ENCODE measurements around the gene SLC27A4. TPM values are rescaled to one million over a fixed set of nuclear protein-coding genes. Genes with fewer than 3 reads are reported as not detected.

Gene SLC27A4
- total and polyA plus RNA-seq, 9 donors, result 4.8 to 22.4 (median 10.8) TPM

- intact Hi-C loops (cut with DNase I), result loop anchor here in 1 of 4 donors (5.0 kb wide), 1 partner anchor 47 kb away; the partner anchor contains the start of genes GOLGA2 and SWI5
These were observed 15.9 kb upstream of the SLC27A4 start for GRCh38 chr9:128324401-128324800.

DNA sequence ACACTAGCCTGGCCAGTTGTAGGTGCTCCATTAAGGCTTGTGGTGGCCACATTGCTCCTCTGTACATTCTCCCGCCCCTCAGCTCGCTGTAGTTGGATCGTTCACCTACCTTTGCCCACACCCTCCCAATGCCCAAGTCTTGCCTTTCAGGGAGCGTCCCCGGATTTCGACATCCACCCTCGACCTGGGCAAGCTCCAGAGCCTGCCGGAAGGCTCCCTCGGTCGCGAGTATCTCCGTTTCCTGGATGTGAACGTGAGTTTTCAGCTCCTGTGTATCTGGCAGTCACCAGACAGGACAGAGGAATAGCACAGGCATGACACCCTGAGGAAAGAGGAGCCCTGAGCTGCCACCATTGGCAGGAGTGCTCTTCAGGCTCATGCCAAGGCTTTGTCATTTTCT lies 14.7 kb upstream of the SLC27A4 start:
- H3K36me3 ChIP-seq, result no peaks in the 10 kb centered on the region
- H3K4me1 ChIP-seq (ENCODE audit: insufficient read depth), result peaks cover 8% of the 10 kb centered on the region
- H3K9me3 ChIP-seq, result no peaks in the 10 kb centered on the region
- H3K27ac ChIP-seq, result no peak overlapping the region
- TF ChIP-seq CTCF (IDR thresholded peaks at IDR 0.05) (no peak), POLR2A (IDR thresholded peaks at IDR 0.05) (no peak), EP300 (IDR thresholded peaks at IDR 0.05) (no peak)
- H3K4me3 ChIP-seq, result no peak overlapping the region
- no peaks in the 10 kb centered on the region for H3K27me3 ChIP-seq
- DNase-seq, result no peak
- intact Hi-C loops (cut with DNase I), result no loop called here
- 87 to 91% (median 87%) methylated on average over 13 of the region's 13 CpGs for WGBS, 3 donors

More at GRCh38 chr9:128324401-128324800, 15.9 kb upstream of the SLC27A4 start:
- TF ChIP-seq EP300 (IDR thresholded peaks at IDR 0.05) (no peak), CTCF (IDR thresholded peaks at IDR 0.05) (no peak), POLR2A (IDR thresholded peaks at IDR 0.05) (no peak)
- 79 to 95% (median 83%) methylated on average over 1 of the region's 1 CpG for WGBS, 3 donors
- no peak overlapping the region for H3K27ac ChIP-seq
- DNase-seq, result no peak
- H3K9me3 ChIP-seq, result no peaks in the 10 kb centered on the region
- no peaks in the 10 kb centered on the region for H3K36me3 ChIP-seq
- peaks cover 8% of the 10 kb centered on the region for H3K4me1 ChIP-seq (ENCODE audit: insufficient read depth)
- H3K4me3 ChIP-seq, result no peak overlapping the region
- no peaks in the 10 kb centered on the region for H3K27me3 ChIP-seq

DNA sequence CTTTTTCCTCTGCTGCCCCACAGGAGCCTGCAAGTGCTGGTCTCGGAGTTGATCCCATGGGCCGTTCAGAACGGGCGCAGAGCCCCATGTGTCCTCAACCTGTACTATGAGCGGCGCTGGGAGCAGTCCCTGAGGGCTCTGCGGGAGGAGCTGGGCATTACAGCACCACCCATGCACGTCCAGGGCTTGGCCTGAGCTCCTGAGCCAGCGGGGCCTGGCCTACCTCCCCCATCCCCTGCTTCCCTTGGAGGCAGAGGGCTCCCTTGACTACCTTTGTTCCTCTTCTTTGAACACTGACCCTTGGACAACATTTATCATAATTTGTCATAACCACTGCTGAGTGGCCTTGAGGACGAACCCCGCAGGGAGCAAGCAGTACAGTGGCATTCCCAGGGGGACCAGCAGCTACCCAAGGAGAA lies 6.9 kb upstream of the SLC27A4 start:
- no peak overlapping the region for H3K27ac ChIP-seq
- H3K4me3 ChIP-seq, result no peak overlapping the region
- H3K4me1 ChIP-seq (ENCODE audit: insufficient read depth), result no peaks in the 10 kb centered on the region
- no peaks in the 10 kb centered on the region for H3K27me3 ChIP-seq
- no peak for TF ChIP-seq EP300 (IDR thresholded peaks at IDR 0.05)
- no peak for TF ChIP-seq POLR2A (IDR thresholded peaks at IDR 0.05)
- no peak for TF ChIP-seq CTCF (IDR thresholded peaks at IDR 0.05)
- no peak for DNase-seq
- H3K36me3 ChIP-seq, result no peaks in the 10 kb centered on the region
- intact Hi-C loops (cut with DNase I), result no loop called here
- 69 to 80% (median 70%) methylated on average over 11 of the region's 11 CpGs for WGBS, 3 donors
- H3K9me3 ChIP-seq, result no peaks in the 10 kb centered on the region

DNA sequence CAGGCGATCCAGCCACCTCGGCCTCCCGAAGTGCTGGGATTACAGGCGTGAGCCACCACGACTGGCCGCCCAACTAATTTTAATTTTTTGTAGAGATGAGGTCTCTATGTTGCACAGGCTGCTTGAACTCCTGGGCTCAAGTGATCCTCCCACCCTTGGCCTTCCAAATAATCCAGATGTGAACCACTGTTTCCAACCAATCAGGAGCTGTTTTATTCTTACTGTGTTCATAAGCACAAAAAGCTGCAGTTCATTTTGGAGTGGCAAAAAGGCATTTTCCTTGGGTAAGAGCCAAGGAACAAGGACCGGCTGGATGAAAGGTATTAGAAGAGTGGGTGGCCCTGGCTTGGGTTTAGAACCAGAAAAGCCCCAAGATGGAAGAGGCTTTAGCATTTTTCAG lies 5.2 kb upstream of the SLC27A4 start:
- intact Hi-C loops (cut with DNase I), result no loop called here
- Histone ChIP-seq H3K9me3 (no peaks in the 10 kb centered on the region), H3K4me1 (ENCODE audit: insufficient read depth) (no peaks in the 10 kb centered on the region), H3K27me3 (no peaks in the 10 kb centered on the region), H3K4me3 (no peak overlapping the region), H3K36me3 (no peaks in the 10 kb centered on the region), H3K27ac (no peak overlapping the region)
- WGBS, 3 donors, result 46 to 55% (median 52%) methylated on average over 7 of the region's 7 CpGs
- DNase-seq, result no peak
- TF ChIP-seq POLR2A (IDR thresholded peaks at IDR 0.05) (no peak), EP300 (IDR thresholded peaks at IDR 0.05) (no peak), CTCF (IDR thresholded peaks at IDR 0.05) (no peak)

All from ovary (tissue), 9 donors.